OCI-LY3 (cell line): Measurements from ENCODE around the gene MANSC4.

Source experiments
- EZH2phosphoT487 ChIP-seq: fragments of 200-600 bp; shearing (Covaris generic); IDR thresholded peaks from 2 replicates; pipeline ENCODE4 v1.6.1; 2018; ENCODE audit warnings: antibody characterized with exemption, mixed run types, low read depth
- TF ChIP-seq, protein P1 (sequence below): fragments of 200-600, 300-600 bp; sonication (generic); IDR thresholded peaks from 2 replicates; pipeline ENCODE4 v1.5.1; 2014; ENCODE audit warnings: antibody characterized with exemption, low read length, low read depth

DNA sequence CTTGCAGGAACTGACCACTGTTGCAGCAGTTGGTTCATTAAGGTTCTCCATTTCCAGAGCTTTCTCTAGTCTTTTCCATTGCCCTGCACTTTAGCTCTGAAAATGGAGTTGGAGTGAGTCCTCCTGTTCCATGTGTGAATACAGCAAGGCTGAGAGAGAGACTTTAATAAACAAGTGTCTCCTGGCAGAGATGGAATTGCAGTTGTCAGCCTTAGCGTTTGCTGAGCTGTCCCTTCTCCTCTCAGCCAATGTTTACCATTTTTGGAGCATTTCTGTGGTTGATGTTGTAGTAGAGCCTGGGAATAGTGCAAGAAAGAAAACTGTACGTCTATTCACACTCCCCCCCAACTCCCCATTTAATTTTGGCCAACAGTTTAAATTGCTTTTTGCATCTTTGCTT is 7.5 kb upstream of the MANSC4 start:
- no peak for TF ChIP-seq EZH2phosphoT487
- TF ChIP-seq, protein P1, sequence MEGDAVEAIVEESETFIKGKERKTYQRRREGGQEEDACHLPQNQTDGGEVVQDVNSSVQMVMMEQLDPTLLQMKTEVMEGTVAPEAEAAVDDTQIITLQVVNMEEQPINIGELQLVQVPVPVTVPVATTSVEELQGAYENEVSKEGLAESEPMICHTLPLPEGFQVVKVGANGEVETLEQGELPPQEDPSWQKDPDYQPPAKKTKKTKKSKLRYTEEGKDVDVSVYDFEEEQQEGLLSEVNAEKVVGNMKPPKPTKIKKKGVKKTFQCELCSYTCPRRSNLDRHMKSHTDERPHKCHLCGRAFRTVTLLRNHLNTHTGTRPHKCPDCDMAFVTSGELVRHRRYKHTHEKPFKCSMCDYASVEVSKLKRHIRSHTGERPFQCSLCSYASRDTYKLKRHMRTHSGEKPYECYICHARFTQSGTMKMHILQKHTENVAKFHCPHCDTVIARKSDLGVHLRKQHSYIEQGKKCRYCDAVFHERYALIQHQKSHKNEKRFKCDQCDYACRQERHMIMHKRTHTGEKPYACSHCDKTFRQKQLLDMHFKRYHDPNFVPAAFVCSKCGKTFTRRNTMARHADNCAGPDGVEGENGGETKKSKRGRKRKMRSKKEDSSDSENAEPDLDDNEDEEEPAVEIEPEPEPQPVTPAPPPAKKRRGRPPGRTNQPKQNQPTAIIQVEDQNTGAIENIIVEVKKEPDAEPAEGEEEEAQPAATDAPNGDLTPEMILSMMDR = no peak
